HepG2 (cell line): Measurements from ENCODE around the gene NACC2. TPM values are rescaled to one million over a fixed set of nuclear protein-coding genes. Genes with fewer than 3 reads are reported as not detected.

Source experiments
- CREB1 ChIP-seq, 2 experiments: fragments of 450-650 bp in 1 of 2; IDR thresholded peaks; 2 replicates each; pipeline ENCODE4 v1.6.1; 2016 to 2017; ENCODE audit warnings: control low read depth in 1 of 2, mild to moderate bottlenecking in 1 of 2, missing compliant biosample characterization in 1 of 2, missing genetic modification characterization in 1 of 2
- FOXO1 ChIP-seq: sonication (generic); formaldehyde crosslinking; IDR thresholded peaks from 2 replicates; pipeline ENCODE4 v1.4.0; 2020; ENCODE audit warnings: missing genetic modification reagents
- FOXO4 ChIP-seq: sonication (generic); formaldehyde crosslinking; conservative IDR thresholded peaks from 2 replicates; pipeline ENCODE4 v1.8.1; 2023; ENCODE audit warnings: missing genetic modification reagents
- HINFP ChIP-seq: sonication (generic); formaldehyde crosslinking; IDR thresholded peaks from 2 replicates; pipeline ENCODE4 v1.4.0; 2020; ENCODE audit warnings: low read depth, mild to moderate bottlenecking, missing genetic modification reagents
- HOXA9 ChIP-seq: sonication (generic); formaldehyde crosslinking; IDR thresholded peaks from 2 replicates; pipeline ENCODE4 v1.8.1; 2022; ENCODE audit warnings: missing genetic modification reagents, mild to moderate bottlenecking, moderate library complexity, borderline replicate concordance
- KMT2A ChIP-seq: sonication (generic); formaldehyde crosslinking; IDR thresholded peaks from 2 replicates; pipeline ENCODE4 v1.4.0; 2020; ENCODE audit warnings: missing genetic modification reagents
- MEF2D ChIP-seq: sonication (generic); formaldehyde crosslinking; IDR thresholded peaks from 2 replicates; pipeline ENCODE4 v1.5.1; 2020; ENCODE audit warnings: mild to moderate bottlenecking, missing genetic modification reagents
- REL ChIP-seq: sonication (generic); formaldehyde crosslinking; conservative IDR thresholded peaks from 2 replicates; pipeline ENCODE4 v1.8.0; 2022; ENCODE audit warnings: mild to moderate bottlenecking, missing genetic modification reagents, moderate library complexity
- RXRB ChIP-seq: IDR thresholded peaks from 2 replicates; pipeline ENCODE4 v1.6.1; 2016; ENCODE audit warnings: borderline replicate concordance, missing genetic modification reagents, missing compliant biosample characterization
- SIX1 ChIP-seq: sonication (generic); formaldehyde crosslinking; IDR thresholded peaks from 2 replicates; pipeline ENCODE4 v1.4.0; 2020; ENCODE audit warnings: missing genetic modification reagents, borderline replicate concordance
- SMAD3 ChIP-seq: sonication (generic); formaldehyde crosslinking; IDR thresholded peaks from 2 replicates; pipeline ENCODE4 v1.4.0; 2020; ENCODE audit warnings: missing genetic modification reagents
- STAT6 ChIP-seq: sonication (generic); formaldehyde crosslinking; IDR thresholded peaks from 2 replicates; pipeline ENCODE4 v1.4.0; 2020; ENCODE audit warnings: missing genetic modification reagents, mild to moderate bottlenecking, borderline replicate concordance
- ZBTB20 ChIP-seq: sonication (generic); formaldehyde crosslinking; IDR thresholded peaks from 2 replicates; pipeline ENCODE4 v1.8.1; 2023; ENCODE audit warnings: missing genetic modification reagents, low read depth, mild to moderate bottlenecking, borderline replicate concordance
- ZBTB37 ChIP-seq: sonication (generic); formaldehyde crosslinking; IDR thresholded peaks from 2 replicates; pipeline ENCODE4 v1.4.0; 2020; ENCODE audit warnings: mild to moderate bottlenecking, missing genetic modification reagents
- ZNF17 ChIP-seq: sonication (generic); formaldehyde crosslinking; IDR thresholded peaks from 2 replicates; pipeline ENCODE4 v1.5.0; 2020; ENCODE audit warnings: mild to moderate bottlenecking, missing genetic modification reagents
- ZNF317 ChIP-seq: sonication (generic); formaldehyde crosslinking; IDR thresholded peaks from 2 replicates; pipeline ENCODE4 v1.5.0; 2020; ENCODE audit warnings: mild to moderate bottlenecking, missing genetic modification reagents
- ZNF343 ChIP-seq: sonication (generic); formaldehyde crosslinking; IDR thresholded peaks from 2 replicates; pipeline ENCODE4 v1.4.0; 2020; ENCODE audit warnings: mild to moderate bottlenecking, missing genetic modification reagents
- ZNF451 ChIP-seq: sonication (generic); formaldehyde crosslinking; IDR thresholded peaks from 2 replicates; pipeline ENCODE4 v1.5.0; 2020; ENCODE audit warnings: mild to moderate bottlenecking, missing genetic modification reagents
- ZNF580 ChIP-seq: IDR thresholded peaks from 2 replicates; pipeline ENCODE4 v1.6.1; 2016; ENCODE audit warnings: low read depth, borderline replicate concordance
- ZNF7 ChIP-seq: IDR thresholded peaks from 2 replicates; pipeline ENCODE4 v1.6.1; 2016; ENCODE audit warnings: missing biosample characterization, missing genetic modification reagents
- ZNF75D ChIP-seq: sonication (generic); formaldehyde crosslinking; IDR thresholded peaks from 2 replicates; pipeline ENCODE4 v1.8.1; 2023; ENCODE audit warnings: missing genetic modification reagents, mild to moderate bottlenecking, borderline replicate concordance
- ZNF788 ChIP-seq: sonication (generic); formaldehyde crosslinking; IDR thresholded peaks from 2 replicates; pipeline ENCODE4 v1.5.0; 2020; ENCODE audit warnings: mild to moderate bottlenecking, missing genetic modification reagents, borderline replicate concordance
- ZNF879 ChIP-seq: sonication (generic); formaldehyde crosslinking; IDR thresholded peaks from 2 replicates; pipeline ENCODE4 v1.8.1; 2023; ENCODE audit warnings: missing genetic modification reagents
- ZSCAN21 ChIP-seq: sonication (generic); formaldehyde crosslinking; IDR thresholded peaks from 2 replicates; pipeline ENCODE4 v1.8.0; 2022; ENCODE audit warnings: mild to moderate bottlenecking, missing genetic modification reagents, moderate library complexity, borderline replicate concordance
- polyA plus RNA-seq, 8 experiments: library from polyadenylated mRNA; depleted of rRNA in 3 of 8; stranded (reverse) in 7 of 8; unstranded in 1 of 8; fragments of >200 nt; fragmentation: Illumina TruSeq in 4 of 8; extraction: Trizol in 4 of 8; gene quantifications; 2 replicates each; pipeline versions ENCODE4 v1.2.1 to v1.2.3, GENCODE V29; 2011 to 2016; ENCODE audit warnings: low read depth in 4 of 8, missing spikeins in 1 of 8, mixed read lengths in 1 of 8; ENCODE audit not compliant: insufficient read depth in 1 of 8
- total RNA-seq, 5 experiments: library from RNA; depleted of rRNA; stranded (reverse); fragments of >200 nt; fragmentation: Illumina TruSeq; extraction: Trizol; gene quantifications; 2 replicates each; pipeline ENCODE4 v1.2.3, GENCODE V29; 2016; ENCODE audit warnings: low read depth in 1 of 5

The NACC2 gene
- total and polyA plus RNA-seq, 2 of the 13 experiments (the other 11 are each of a cell fraction or from before 2014, with no cell fraction given) = 5.9 to 12.3 TPM

- TF ChIP-seq ZNF75D = peak; percentile 97; the same call in 1 of the 2 replicates
- TF ChIP-seq ZNF580 (CRISPR knock-in tag) = peak; percentile 100
- peak; percentile 97 for TF ChIP-seq ZNF788
- peak; percentile 100 for TF ChIP-seq SMAD3 (CRISPR knock-in tag)
- peak; percentile 85 for TF ChIP-seq STAT6
- TF ChIP-seq KMT2A (CRISPR knock-in tag) = peak; percentile 71; the same call in 1 of the 2 replicates
- peak; percentile 100 for TF ChIP-seq FOXO4 (CRISPR knock-in tag)
- peak; percentile 98 for TF ChIP-seq ZNF879 (CRISPR knock-in tag)
- peak; percentile 99 for TF ChIP-seq ZBTB20
- TF ChIP-seq HOXA9 (CRISPR knock-in tag) = peak; percentile 99
- TF ChIP-seq ZSCAN21 (CRISPR knock-in tag) = peak; percentile 99
- peak; percentile 78; the same call in 1 of the 2 replicates for TF ChIP-seq SIX1 (CRISPR knock-in tag)
- peak; percentile 92 for TF ChIP-seq ZBTB37
- peak; percentile 94; the same call in 1 of the 2 replicates for TF ChIP-seq ZNF17 (CRISPR knock-in tag)
- peak; percentile 87 for TF ChIP-seq FOXO1 (CRISPR knock-in tag)
- TF ChIP-seq CREB1 (IDR thresholded peaks at IDR 0.05) = no peak
- no peak for TF ChIP-seq CREB1 (CRISPR knock-in tag; IDR thresholded peaks at IDR 0.05)
- TF ChIP-seq ZNF317 (CRISPR knock-in tag) = peak; percentile 95
- peak; percentile 96; the same call in 1 of the 2 replicates for TF ChIP-seq ZNF343
- TF ChIP-seq ZNF7 (CRISPR knock-in tag) = peak; percentile 83
- TF ChIP-seq MEF2D (CRISPR knock-in tag) = peak; percentile 97
- TF ChIP-seq HINFP (CRISPR knock-in tag) = peak; percentile 96
- TF ChIP-seq ZNF451 (CRISPR knock-in tag) = peak; percentile 99
- TF ChIP-seq RXRB (CRISPR knock-in tag) = peak; percentile 92
- TF ChIP-seq REL (CRISPR knock-in tag) = peak; percentile 97
Observed at GRCh38 chr9:135971892-135972291, 123.2 kb downstream of the NACC2 start (continued).
